Stimulated activated CD8-positive, alpha-beta memory T cell treated with anti-CD3 and anti-CD28 coated beads, Interleukin-12 subunit alpha, Interleukin-12 subunit beta, amount 100 ng/mL, for 1 hour (primary cell): ENCODE measurements around the gene GATAD2B.

Experiments
- DNase-seq: peaks from one replicate; pipeline ENCODE4 v3.0.0-alpha.2; 2020; ENCODE audit warnings: low read depth

Gene GATAD2B

DNA sequence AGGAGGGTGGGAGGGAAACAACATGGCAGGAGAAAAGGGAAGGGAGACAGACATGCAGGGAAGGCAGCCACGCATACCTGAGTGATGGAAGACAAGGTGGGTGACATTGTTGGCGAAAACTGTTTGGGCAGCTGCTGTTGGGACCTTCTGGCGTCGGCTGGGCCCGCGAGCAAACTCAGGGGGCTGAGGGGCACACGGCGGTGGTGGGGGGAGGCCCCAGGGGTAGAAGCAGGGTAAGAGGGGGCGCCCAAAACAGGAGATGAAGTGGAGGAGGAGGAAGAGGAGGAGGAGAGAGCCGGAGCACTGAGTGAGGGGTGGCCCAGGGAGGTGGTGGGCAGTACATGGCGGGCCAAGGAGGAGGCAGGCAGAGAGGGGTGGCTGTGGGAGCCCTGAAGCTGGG, 28.4 kb upstream of the GATAD2B start:
- no peak for DNase-seq

DNA sequence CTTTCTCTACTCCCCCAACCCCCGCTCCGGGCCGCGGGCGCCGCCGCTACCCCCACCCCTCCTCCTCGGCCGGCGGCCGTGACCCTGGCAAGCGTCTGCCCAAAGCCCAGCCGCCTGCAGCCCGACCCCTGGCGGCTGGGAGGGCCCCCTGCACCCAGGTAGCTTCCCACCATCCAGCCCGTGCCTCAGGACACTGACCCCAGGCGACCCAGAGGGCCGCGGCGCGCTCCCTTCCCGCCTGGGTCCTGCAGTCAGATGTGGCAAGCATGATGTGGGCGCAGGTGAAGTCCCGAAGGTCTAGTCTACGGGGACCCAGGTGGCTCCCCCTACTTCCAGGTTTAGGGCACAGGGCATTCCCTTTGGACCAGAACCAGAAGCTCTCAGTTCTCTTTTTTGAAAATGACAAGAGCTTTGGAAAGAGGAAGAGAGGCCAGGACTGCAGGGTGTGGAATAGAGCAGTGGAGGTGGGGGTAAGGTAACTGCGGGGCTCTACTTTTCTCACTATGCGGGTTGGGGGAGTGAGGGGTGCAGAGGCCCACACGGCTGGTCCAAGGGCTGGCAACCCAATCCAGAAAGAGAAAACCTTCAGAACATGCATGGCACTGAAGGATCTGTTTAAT, 24.0 kb upstream of the GATAD2B start, which contains the start of gene DENND4B:
DENND4B (minus strand) TSS at position 97 of the 620 bp plus-strand sequence. CDS start 2,344 bp downstream, outside the sequence.
- DNase-seq, result peak; percentile 60

DNA sequence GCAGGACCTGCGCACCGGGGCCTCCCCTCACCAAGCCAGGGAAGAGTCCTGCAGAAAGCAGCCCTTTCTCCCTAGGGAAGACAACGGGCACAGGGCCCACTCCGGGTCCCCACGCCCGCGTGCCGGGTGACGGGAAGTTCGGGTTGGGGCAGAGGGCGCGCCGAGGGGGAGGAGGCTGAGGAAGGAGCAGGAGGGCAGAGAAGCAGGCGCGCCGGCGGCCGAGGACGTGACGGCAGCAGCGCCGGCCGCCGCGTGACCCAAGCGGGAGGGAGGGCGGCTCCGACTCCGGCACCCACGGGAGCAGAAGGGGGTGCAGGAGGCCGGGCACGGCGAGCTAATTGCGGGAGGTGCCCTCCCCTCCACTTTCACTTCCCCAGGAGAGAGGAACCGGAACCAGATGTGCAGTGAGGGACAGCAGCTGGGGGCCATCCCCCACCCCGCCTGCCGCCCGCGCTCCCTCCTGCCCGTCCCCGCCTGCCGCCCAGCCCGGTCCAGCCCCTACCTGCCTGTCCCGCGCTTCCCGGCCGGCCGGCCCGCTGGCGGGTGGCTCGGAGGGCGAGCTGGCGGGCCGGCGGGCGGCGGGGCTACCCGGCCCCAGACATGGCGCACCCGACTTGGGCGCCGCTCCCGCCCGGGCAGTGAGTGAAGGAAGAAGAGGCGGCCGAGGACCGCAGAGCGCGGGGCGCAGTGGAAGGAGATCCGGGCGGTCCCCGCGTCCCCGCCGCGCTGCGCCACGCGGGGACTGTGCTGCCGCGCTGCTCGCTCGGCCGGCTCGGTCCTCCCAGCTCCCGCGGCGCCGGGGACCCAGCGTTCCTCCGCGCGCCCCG, 23.2 kb upstream of the GATAD2B start:
- peak; percentile 57 for DNase-seq

DNA sequence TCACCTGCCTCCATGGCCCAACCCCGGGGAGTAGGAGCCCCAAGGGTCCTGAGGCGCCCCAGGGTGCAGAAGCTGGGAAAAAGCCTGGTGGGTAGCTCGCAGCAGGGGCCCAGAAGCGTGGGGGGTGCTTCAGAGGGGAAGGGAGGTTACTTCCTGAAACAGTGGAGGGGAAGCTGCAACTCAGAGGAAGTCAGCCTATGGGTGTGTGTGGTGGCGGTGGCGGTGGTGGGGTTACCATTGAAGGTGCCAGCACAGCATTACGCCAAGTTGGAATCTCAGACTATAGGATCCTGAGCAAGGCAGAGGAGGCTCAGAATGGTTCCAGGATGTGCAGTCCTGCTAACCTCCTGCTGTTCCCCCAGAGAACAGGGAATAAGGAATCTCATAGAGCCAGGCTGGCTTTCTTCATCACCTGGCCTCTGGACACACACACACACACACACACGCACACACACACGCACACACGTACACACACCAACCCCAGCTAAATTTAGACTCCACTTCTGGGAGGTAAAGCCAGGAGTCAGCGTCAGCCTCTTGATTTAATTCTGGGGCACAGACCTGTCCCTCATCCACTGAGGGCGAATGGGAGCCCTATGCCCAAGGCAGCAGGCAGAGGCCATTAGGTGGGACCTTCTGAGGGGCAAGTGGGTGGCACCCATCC, 22.5 kb upstream of the GATAD2B start:
- peak; percentile 62 for DNase-seq

DNA sequence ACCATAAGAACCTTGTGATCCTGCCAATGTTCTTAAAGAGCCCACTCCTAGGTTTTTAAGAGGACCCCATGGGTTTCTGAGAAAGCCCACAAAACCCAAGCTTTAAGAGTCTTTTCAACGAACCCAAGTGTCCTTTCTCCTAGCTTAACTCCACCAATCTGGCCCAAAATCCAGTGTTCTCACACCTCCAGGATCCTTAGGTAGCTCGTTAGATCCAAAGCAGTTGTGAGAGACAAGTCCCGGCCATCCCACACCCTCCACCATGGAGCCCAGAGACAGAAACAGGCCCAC, 22.0 kb upstream of the GATAD2B start:
- DNase-seq, result no peak

DNA sequence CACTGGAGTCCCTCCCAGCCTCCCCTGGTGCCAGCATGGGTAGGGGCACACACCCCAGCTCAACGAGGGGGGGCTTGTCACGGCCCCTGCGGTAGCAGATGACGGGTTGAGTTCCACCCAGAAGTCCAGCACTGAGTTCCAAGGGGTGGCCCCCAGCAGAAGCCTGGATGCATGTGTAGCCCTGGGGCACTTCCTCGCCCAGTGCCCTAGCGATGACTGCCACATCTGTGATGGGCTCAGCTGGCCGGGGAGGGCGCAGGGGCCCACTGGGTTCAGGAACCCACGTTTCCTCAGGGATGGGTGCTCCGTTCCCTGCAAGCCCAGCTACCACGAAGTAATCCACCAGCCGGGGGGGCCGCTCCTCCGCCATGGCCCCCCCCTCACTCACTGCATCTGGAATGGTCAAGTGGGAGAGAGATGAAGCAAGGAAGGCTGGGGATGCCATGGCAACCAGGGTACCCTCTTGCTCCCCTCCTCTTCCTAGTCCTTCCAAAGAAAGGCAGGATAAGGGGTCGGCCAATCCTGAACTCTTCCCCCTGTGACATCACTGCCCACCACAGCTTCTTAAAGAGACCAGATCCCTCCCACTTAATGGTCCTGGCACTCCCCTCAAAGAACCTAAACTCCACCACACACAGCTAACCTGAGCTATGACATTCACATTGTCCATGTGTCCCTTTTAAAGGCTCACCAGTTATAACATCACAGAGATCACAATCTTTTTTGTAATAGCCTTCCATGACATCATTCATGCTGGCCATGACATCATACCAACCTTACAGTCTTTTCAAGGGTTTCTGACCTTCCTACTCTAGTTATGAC, 21.4 kb upstream of the GATAD2B start:
- no peak for DNase-seq

DNA sequence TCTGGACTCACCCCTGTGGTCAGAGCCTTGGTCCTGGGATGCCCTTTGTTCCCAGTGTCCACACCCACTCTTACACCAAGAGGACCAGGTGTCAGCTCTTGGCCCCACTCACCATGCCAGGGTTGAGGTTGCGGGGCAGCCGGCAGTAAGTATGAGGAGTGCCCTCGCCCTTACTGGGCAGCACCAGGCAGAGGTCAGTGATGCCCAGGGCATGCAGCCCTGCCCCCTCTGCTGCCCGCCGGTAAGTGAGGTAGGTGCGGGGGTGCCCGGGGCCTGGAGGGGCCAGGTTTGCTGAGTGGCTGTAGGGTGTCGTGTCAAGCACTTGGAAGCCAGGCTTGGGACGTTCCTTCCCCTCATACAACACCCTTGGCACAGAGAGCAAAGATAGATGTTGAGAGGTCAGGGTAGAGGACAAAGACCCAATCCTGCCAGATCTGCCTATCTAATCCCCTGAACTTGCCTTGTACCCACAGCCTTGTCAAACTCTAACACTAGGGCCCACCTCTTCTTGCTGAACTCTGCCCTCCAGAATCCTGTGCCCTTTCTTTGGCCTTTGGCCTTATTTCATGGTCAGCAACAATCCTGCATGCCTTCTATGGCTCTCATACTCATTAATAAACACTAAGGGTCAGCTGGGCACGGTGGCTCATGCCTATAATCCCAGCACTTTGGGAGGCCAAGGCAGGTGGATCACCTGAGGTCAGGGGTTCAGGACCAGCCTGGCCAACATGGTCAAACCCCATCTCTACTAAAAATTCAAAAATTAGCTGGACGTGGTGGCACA, 20.2 kb upstream of the GATAD2B start:
- DNase-seq, result no peak

DNA sequence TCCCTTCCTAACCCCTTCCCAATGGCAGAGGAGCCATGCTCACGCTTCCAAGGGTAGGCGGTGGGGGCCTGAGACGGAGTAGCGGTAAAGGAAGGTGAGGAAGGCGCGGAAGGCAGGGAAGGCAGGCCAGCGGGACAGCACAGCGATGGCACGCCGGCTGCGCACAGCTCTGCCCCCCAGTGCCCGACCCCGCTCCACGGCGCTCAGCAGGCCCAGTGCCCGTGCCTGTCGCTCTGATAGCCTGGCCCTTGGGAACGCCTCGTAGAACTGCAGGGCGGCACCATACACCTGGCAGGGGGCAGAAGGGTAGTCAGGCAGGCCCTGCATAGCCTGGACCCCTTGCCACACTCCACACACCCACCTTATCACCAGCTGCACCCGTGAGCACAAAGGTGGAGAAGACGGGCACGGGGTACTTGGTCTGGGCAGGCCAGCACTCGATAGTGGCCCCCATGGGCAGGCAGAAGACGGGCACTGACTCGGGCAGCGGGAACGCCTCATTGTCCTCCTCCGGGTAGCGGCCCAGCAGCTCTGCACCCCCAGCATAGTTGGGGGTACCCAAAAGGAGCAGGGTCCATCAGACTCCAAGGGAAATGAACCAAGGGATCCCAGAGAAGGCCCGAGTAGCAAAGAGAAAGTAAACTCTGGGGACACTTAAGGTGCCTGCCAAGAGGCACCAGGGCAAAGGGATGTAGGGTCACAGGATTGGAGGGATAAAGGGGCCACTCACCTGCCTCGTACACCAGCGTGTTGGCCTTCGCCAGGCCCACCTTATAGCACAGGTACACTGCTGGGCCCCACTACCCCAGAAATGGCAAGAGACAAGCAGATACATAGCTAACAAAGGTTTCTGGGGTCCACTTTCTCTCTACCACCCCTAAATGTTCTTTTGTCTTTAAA, 19.3 kb upstream of the GATAD2B start:
- no peak for DNase-seq

DNA sequence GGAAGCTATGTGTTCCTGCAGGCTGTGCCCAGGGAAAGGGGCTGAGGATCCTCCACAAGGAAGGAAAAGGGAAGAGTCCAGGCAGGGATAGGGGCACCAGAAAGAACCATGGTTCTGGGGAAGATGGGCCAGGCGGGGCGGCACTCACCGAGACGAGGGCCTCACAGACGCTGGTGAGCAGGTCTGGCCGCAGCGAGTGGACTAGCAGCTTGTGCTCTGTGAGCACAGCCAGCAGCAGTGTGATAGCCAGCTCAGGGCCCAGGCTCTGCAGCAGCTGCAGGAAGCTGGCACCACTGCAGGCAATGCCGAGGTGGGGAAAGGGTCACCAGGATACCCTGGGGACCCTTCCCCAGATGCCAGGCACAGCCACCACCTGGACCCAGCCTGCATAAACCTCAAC, 18.0 kb upstream of the GATAD2B start:
- no peak for DNase-seq

DNA sequence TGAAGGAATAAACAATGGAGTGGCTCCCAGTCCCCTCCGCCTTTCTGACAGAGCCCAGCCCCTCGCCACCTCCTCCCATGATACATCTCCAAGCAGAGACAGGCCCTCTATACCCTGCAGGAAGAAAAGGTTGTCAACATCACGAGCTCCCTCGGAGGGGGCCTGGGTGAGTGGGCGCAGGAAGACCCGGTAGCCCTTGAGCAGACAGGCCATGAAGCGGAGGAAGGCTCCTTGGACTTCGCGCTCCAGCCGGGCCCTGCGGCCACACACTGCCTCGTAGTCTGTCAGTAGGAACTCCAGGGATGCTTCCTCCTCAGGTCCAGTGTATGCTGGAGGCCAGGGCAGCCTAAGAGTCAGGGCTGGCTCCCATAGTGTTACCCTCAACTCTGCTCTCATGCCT, 16.7 kb upstream of the GATAD2B start:
- no peak for DNase-seq

DNA sequence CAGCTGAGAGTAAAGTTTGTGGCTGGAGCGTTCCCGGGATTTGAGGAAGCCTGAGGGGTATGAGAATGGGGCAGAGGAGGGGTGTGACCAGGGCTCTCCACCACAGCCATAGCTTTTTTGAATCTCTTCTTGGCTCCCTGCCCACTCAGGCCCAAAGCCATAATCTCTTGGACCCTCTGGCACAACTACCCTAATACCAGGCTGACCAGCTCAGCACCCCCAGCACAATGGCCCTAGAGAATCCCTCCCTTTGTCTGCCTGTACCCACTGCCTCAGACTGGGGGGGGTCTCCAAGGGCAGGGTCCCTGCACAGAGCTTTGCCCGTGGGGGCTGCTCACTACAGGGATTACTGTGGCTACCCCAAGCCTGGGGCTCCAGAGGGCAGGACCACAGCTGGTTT, 16.2 kb upstream of the GATAD2B start:
- DNase-seq, result no peak

DNA sequence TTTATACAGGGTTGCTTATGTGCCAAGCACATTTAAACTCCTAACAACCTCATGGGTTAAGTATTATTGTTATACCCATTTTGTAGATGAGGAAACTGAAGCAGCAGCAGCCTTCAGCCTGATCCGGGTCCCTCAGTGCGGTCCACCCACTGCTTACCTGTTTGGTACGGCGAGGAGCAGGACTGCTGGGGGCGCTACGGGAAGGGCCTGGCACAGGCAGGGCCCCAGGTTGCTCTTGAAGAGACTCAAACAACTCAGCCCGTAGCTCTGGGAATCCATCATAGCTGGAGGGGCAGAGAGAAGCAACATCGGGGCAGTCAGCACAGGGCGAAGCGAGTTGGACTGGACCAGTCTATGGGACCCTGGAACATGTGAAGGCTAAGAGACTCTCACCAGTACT, 14.6 kb upstream of the GATAD2B start:
- DNase-seq, result no peak

DNA sequence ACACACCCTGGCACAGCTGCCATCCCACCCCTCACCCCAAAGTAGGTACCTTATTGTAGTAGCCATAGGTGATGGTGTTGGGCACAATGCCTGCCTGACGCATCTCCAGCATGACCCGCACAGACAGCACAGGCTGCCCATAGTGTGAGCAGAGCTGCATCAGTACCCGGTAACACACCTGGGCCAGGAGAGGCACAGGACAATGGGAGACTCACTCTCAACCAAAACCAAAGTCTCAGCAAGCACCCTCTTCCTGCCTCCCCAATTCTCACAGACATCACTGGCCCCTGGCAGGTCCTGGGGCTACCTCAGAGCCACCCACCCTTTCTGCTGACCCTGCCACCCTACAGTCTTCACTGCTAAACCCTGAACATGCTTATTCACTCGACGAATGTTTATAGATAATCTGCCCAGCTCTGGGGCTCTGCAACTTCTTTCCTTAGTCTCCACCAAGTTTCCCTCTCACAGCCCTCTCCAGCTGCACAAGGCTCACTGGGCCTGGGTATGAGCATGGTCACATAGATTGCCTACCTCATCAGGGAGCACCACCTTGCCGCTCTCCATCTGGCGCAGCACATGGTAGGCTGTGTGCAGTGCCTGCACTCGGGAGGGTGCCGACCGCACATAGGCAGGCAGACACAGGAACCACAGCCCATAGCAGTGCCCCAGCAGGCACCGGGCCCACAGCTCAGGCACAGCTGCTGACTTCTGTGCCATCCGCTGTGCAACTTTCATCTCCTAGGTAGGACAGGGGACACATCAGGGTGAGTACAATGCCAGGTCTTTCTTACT, 13.4 kb upstream of the GATAD2B start:
- DNase-seq, result no peak

DNA sequence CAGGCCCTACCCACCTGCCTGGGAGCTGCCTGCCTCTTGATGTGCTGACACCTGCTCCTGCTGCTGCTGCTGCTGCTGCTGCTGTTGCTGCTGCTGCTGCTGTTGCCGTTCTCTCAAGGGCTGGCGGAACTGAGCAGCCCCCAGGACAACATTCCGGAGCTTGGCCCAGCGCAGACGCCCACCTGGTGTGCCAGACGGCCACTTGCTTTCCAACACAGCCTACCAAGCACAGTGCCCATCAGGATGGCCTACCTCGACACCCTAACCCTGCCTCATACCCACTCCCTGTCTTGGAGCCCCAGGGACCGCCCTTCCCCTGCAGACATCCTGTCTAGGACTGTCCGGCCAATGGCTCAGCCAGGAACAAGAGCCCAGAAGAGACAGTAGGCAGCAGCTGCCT, 12.0 kb upstream of the GATAD2B start:
- DNase-seq, result no peak

DNA sequence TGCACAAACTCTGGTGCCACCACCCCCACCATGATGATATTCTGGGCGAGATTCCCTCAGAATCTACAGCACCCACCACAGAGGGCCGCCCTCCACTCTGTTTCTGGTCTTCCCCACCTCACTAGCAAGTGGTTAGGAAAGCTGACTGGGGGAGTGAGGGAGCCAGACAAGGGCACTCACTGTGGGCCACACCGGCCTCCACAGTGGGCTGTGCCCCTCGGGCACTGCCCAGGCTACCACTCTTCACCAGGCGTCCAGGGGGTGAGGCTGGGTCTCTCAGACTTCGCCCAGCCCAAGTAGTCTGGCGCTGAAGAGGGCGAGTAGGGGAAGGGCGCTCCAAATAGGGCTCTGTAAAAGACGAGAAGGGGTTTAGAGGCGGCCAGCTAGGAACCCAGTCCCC, 11.2 kb upstream of the GATAD2B start:
- no peak for DNase-seq

DNA sequence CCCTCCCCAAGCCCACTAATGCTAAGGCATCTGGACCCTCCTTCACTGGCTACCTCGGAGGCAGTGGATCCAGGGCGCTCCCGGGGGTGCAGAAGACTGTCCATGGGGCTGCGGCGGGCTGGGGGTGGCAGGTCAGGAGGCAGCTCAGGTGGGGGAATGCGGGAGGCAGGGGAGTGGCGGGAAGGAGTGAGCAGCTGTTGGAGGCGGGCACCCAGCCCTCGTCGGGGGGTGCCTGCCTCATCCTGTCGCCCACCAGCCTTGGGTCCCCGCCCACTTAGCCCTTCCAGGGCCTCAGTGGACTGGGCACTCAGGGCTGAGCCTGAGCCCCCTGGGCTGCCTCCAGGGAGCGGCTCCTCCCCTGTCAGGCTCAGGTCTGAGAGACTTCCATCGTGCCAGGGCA, 10.7 kb upstream of the GATAD2B start:
- DNase-seq, result no peak

DNA sequence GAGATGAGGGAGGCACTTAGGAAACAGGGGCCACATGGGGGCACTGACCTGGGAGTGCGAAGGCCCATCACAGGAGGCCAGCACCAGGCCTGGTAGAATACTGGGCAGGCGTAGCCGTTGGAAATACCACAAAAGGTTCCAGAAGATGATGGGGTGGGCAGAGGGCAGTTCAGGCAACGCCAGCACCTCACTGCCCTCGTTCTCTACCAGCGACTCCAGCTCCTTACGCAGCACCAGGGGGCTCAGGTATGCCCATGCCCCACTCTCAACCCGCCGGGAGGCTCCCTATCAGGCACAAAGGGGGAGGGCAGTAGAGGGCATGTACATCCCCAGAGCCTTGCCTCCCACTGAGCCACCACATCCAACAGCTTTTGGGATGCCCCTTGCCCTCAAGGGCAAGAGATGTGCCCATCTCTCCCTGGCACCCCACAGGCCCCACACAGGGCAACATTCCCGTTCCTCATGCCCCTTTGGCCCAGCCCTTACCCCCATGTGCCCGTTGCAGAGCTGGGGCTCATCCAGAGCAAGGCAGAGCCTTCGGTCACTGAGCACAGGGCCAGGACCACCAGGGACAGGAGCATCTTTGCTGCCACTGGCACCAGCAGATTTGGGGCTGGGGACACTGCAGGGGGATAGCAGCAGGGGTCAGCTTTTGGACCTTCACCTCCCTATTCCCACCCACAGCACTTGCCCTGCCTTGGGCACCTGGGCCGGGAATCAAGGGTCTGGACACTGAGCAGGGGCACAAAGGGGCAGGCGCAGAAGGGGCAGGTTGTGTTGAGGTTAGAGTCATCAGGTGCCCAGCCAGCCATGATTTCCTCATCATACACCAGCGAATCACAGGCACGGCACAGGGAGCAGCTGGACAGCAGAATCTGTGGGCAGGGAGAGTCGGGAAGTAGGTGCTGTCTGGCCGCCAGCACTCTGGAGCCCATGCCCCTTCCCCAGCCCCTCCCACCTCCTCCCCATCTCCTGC, 9.7 kb upstream of the GATAD2B start:
- DNase-seq, result no peak
